ENCODE results near the gene NABP1.

DNA sequence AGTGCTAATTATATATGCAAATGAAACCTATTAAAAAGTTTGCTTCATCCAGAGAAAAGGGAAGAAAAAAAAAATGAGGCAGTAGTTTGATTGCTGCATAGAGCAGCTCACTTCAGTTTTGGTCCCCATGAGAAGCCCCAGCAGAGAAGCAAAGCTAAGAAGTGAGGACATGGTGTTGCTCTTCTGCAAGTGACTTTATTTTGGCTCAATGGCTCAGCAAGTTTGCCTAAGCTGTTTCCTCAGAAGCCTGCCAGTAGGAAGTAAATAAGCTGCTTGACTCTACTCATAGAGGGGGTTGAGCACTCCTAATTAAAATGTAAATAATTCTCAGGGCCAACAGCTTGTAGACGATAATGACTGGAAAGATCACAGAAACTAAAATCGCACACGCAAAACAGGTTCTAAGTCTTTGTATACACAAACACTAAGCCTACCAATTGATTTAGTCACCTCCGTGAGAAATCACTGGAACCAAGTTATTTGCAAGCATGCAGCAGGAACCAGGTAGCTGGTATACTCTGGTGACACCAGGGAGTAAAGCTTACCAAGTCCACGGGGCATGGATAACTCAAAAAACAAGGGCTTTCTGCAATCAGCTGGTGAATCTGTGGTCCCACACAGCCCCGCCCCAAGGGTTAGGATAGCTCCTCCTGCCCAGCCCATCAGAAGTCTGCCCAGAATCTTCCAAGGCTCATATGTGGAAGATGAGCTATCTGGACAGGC lies 39.7 kb upstream of the NABP1 start:
- TF ChIP-seq, protein P1, sequence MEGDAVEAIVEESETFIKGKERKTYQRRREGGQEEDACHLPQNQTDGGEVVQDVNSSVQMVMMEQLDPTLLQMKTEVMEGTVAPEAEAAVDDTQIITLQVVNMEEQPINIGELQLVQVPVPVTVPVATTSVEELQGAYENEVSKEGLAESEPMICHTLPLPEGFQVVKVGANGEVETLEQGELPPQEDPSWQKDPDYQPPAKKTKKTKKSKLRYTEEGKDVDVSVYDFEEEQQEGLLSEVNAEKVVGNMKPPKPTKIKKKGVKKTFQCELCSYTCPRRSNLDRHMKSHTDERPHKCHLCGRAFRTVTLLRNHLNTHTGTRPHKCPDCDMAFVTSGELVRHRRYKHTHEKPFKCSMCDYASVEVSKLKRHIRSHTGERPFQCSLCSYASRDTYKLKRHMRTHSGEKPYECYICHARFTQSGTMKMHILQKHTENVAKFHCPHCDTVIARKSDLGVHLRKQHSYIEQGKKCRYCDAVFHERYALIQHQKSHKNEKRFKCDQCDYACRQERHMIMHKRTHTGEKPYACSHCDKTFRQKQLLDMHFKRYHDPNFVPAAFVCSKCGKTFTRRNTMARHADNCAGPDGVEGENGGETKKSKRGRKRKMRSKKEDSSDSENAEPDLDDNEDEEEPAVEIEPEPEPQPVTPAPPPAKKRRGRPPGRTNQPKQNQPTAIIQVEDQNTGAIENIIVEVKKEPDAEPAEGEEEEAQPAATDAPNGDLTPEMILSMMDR (optimal IDR thresholded peaks at IDR 0.05 in 1 of 3, IDR thresholded peaks at IDR 0.05 in 1 of 3, conservative IDR thresholded peaks at IDR 0.05 in 1 of 3; ENCODE audit: extremely low read depth in 1 of 3, insufficient read depth in 2 of 3, low read length in 3 of 3), result no peak
- no peak for TF ChIP-seq EZH2 (IDR thresholded peaks at IDR 0.05; ENCODE audit: low read length)

Data from keratinocyte (primary cell).